Stimulated activated CD4-positive, alpha-beta T cell treated with anti-CD3 and anti-CD28 coated beads, Interleukin-15, amount 100 ng/mL, for 1 hour (primary cell): ENCODE measurements around the gene CHPF2.
A peak's percentile ranks its signal among the peaks of the same experiment; 100 is the strongest.

ENCODE experiments used
- DNase-seq, 2 donors: peaks; one replicate each; pipeline ENCODE4 v3.0.0-alpha.2; 2020; ENCODE audit warnings: low read depth in 1 of 2, low spot score in 1 of 2

The CHPF2 gene

DNA sequence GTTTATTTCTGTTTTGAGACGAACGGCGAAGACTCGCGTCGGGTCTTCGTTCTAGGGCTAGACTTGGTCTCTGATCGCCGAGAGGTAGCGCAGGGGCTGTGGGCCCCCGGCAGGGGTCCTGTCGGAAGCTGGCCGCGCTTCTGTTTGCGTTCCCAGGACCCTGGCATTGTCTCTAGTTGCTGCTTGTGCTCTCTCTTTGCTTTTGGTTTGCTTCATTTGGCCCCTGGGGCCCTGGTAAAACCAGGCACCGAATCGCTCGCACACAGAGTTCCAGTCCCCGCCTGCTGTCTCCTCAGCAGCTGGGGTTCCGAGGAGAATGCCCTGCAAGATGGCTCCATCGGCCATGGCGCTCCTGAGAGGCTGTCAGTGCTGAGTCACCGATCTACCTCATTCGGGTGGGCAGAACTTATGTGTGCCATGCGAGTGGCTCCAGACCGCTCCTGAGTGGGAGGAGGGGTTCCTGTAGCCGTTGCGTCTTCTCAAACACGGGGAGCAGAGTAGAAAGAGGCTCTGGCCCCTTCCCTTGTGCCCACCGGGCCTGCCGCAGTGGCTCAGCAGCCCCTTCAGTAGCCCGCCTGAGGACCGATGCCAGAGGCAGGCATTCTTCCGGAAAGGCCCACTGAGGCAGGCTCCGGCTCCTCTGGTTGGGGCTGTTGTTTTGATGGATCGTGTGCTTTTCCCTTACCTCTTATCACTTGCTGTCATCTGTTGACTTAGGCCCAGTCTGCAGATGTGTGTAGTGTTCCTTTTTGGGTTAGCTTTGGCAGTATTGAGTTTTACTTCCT is 826 bp downstream of the CHPF2 start:
- DNase-seq: peak; percentile 40 to 55

- no peak for DNase-seq
Observed at GRCh38 chr7:151233804-151234203, 1.5 kb downstream of the CHPF2 start.

GRCh38 chr7:151235091-151235787 is 3.0 kb downstream of the CHPF2 start:
- no peak for DNase-seq

DNA sequence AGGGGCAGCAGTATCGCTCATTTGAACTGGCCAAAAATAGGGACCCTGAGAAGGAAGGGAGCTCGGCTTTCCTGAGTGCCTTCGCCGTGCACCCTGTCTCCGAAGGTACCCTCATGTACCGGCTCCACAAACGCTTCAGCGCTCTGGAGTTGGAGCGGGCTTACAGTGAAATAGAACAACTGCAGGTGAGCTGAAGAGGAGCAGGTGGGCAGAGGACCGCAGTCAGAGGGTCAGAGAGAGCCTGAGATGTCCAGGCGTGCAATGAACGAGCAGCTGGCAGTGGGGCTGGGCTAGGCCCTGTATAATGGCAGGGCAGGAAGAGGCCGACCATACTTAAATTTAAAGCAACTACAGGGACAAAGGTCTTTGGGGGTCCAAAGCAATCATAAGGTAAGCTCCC is 4.1 kb downstream of the CHPF2 start:
- DNase-seq: no peak

GRCh38 chr7:151237244-151238189 is 5.2 kb downstream of the CHPF2 start:
- DNase-seq: no peak

DNA sequence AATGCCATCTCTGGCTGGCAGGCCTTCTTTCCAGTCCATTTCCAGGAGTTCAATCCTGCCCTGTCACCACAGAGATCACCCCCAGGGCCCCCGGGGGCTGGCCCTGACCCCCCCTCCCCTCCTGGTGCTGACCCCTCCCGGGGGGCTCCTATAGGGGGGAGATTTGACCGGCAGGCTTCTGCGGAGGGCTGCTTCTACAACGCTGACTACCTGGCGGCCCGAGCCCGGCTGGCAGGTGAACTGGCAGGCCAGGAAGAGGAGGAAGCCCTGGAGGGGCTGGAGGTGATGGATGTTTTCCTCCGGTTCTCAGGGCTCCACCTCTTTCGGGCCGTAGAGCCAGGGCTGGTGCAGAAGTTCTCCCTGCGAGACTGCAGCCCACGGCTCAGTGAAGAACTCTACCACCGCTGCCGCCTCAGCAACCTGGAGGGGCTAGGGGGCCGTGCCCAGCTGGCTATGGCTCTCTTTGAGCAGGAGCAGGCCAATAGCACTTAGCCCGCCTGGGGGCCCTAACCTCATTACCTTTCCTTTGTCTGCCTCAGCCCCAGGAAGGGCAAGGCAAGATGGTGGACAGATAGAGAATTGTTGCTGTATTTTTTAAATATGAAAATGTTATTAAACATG is 6.0 kb downstream of the CHPF2 start:
- DNase-seq: no peak

- no peak for DNase-seq
Observed at GRCh38 chr7:151238924-151239836, 6.9 kb downstream of the CHPF2 start.

GRCh38 chr7:151239837-151240459 is 7.7 kb downstream of the CHPF2 start:
- DNase-seq: no peak

- no peak for DNase-seq
Observed at GRCh38 chr7:151240536-151240935, 8.3 kb downstream of the CHPF2 start.

GRCh38 chr7:151240942-151241754 is 8.9 kb downstream of the CHPF2 start:
- DNase-seq: no peak

DNA sequence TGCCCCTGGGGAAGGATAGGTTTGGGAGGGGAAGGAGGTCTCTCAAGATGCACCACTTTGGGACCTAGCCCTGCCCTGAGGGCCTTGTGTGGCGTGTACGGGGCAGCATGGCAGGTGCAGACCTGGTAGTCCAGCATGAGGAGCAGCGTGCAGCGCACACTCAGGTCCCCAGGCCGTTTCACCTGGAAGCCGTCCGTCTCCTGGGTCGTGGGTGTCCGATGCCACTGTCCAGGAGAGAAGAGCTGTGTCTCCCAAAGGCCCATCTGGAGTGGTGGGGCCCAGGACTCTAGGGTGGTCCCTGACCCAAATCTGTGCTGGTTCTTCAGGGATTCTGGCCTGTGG is 9.4 kb downstream of the CHPF2 start:
- DNase-seq: no peak

DNA sequence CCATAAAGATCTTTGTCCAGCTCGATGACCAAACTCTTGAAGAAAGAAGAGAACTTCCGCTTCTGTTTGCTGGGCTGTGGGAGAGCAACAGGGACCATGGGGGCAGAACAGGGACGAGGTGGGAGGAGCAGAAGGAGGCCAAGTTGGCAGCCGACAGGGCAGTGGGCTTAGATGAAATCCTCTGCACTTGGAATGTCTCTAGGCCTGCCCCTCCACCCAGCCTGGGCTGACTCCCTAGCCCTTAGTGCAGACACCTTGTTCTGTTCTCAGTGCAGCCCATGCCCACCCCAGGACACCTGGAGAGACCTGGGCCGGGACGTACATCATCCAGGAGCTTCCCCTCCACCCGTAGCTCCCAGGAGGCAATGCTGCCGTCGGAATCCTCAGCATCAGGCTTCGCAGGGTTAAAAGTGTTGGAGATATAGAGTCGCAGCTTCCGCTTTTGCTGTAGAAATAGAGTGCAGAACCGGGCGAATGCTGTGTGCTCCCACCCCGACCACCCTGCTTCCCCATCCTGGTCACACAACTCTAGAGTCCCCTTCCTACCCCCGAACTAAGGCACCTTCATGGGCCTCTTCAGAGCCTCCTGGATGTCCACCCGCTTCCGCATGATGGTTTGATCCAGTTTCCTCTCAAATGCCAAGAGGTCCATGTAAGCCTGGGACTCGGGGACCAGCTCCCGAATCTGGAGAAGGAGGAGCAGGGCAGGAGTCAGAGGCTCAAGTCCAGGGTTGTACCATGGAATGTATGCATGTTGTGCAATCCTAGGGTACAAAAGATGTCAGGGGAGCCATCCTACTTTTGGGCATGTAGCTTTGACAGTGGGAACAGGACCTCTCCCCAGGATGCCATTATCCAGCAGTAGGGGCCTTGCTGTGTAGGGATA is 10.1 kb downstream of the CHPF2 start:
- DNase-seq: no peak

DNA sequence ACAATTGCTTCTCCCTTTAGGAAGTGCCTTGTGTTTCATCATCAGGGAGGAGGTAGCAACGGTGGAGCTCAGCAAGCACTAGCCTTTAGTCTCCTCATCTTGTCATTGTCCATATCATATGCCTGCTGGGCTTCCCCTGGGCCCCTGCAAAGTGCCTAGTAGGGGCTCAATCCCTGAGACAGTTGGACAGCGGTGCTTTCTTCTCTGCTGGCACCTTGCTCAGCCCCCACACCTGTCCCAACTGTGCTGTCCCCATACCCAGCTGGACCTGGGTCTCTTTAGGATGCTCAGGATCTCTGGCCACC is 10.7 kb downstream of the CHPF2 start:
- DNase-seq: no peak

GRCh38 chr7:151243408-151244195 is 11.3 kb downstream of the CHPF2 start:
- no peak for DNase-seq

DNA sequence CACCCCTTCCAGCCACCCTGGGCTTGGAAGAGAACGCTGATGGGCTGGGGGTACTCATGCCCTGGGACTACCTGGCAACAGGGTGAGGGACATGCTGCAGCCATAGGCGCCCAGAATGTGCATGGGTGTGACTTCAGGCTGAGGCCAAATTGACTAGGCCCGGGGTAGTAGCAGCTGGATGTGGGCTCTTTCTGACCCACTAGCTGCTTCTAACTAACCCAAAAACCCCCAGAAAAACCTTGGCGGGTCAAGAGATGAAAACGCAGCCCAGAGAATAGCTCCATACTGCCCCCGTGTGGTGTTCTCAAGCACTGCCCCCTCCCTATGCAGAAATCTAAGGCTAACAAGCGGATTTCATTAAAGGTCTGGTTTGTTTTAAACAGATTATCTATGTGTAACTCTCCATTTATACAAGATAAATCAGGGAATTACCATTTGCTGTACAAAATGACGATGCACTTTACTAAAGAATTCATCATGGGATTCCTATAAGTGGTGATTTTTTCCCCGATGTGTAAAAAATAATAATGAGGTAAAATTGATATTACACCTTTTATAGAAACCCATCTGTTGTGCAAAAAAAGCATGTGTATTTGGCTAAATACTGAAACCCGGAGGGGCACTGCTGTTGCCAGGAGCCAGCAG is 12.0 kb downstream of the CHPF2 start:
- no peak for DNase-seq

DNA sequence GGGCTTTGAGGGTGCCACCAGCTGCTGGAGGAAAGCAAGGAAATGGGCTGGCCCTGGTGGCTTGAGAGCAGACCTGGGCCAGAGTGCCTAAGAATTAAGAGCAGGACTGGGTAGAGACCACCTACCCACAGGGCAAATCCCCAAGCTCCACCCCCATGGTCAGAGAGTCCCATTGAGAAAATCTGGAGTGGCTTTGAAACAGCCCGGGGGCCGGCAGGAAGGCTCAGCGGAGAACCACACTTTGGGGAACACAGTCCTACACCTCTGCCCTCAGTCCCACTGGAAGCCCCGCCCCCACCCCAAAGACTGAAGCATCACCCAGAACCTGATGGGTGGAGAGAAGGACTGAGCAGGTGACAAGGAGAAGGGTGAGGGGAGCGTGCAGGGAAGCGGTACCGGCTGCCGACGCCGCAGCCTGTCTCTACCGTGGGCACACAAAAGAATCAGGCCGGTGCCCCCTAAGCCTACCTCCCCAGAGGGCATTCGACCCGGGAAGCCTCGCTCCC is 12.6 kb downstream of the CHPF2 start:
- DNase-seq: no peak
